Stomach (tissue), 9 donors: Measurements from ENCODE around the gene ACAT2. TPM values are rescaled to one million over a fixed set of nuclear protein-coding genes. Genes with fewer than 3 reads are reported as not detected.

Source experiments
- DNase-seq, 2 donors: peaks; one replicate each; pipeline versions ENCODE4 v3.0.0 to v3.0.0-alpha.2; 2013 to 2019
- H3K27ac ChIP-seq, 5 donors: fragments of 200-600 bp in 4 of 5; sonication (generic) in 4 of 5; one replicate each; pipeline ENCODE4 v1.5.1; 2013 to 2019; ENCODE audit warnings: mild to moderate bottlenecking in 1 of 5, moderate library complexity in 1 of 5
- H3K27me3 ChIP-seq, 3 donors: fragments of 200-600 bp; sonication (generic); one replicate each; pipeline ENCODE4 v1.5.1; 2017 to 2019; ENCODE audit warnings: mixed run types in 1 of 3
- H3K36me3 ChIP-seq, 4 donors: fragments of 200-600 bp; sonication (generic); 1 replicate in 3 of 4; 2 replicates in 1 of 4; pipeline ENCODE4 v1.5.1; 2016 to 2019
- H3K4me1 ChIP-seq, 4 donors: fragments of 200-600 bp; sonication (generic); one replicate each; pipeline ENCODE4 v1.5.1; 2016 to 2019
- H3K4me3 ChIP-seq, 4 donors: fragments of 200-600 bp; sonication (generic) in 3 of 4; one replicate each; pipeline ENCODE4 v1.5.1; 2016 to 2019; ENCODE audit warnings: mild to moderate bottlenecking in 1 of 4
- H3K9me3 ChIP-seq, 4 donors: fragments of 200-600 bp; sonication (generic); one replicate each; pipeline ENCODE4 v1.5.1; 2016 to 2019
- EP300 ChIP-seq: sonication (generic); formaldehyde crosslinking; IDR thresholded peaks from one replicate; pipeline ENCODE4 v1.6.1; 2017; ENCODE audit warnings: antibody characterized with exemption
- POLR2A ChIP-seq, 4 donors: fragments of 450-650 bp; IDR thresholded peaks; one replicate each; pipeline ENCODE4 v1.6.1; 2016; ENCODE audit warnings: antibody characterized with exemption in 4 of 4, control low read depth in 2 of 4, mild to moderate bottlenecking in 1 of 4, moderate library complexity in 1 of 4
- POLR2AphosphoS5 ChIP-seq, 3 donors: sonication (generic); formaldehyde crosslinking; IDR thresholded peaks; one replicate each; pipeline ENCODE4 v1.6.1; 2016; ENCODE audit warnings: antibody characterized with exemption in 3 of 3
- WGBS, 5 donors: extraction: QIAGEN DNeasy Blood & Tissue Kit in 3 of 5; methylation state at CpG; one replicate each; pipeline versions ENCODE4 v1.1.5 to v1.1.7; 2013 to 2018; 5-methylcytosine and 5-hydroxymethylcytosine counted together
- intact Hi-C: fragments of 100-400 bp; cut with DNase I; formaldehyde crosslinking; loops from one replicate; pipeline ENCODE4 v1.15.1; 2023; ENCODE audit warnings: low total_unique reads
- polyA plus RNA-seq, 3 donors: library from polyadenylated mRNA; stranded (reverse); fragments of 200-250 nt; gene quantifications; one replicate each; pipeline ENCODE4 v1.2.3, GENCODE V29; 2013
- total RNA-seq, 5 donors: library from RNA; depleted of rRNA; stranded (reverse); fragments of >200 nt; gene quantifications; one replicate each; pipeline versions ENCODE4 v1.1.0 to v1.2.3, GENCODE V29; 2014 to 2016
- TF ChIP-seq, protein P1 (sequence below), 7 experiments: fragments of 450-650 bp in 4 of 7; fragments of 200-600 bp in 3 of 7; sonication (generic) in 3 of 7; IDR thresholded peaks; one replicate each; pipeline ENCODE4 v1.5.1; 2016 to 2019; ENCODE audit warnings: antibody characterized with exemption in 7 of 7, control low read depth in 2 of 7, mild to moderate bottlenecking in 1 of 7
- donor health status: healthy with polysubstance abuse.
- donor health status: Bipolar disorder and iron deficiency.
- donor health status: healthy.

ACAT2 gene
- total and polyA plus RNA-seq, 8 donors, result 0.58 to 82.1 (median 22.7) TPM

DNA sequence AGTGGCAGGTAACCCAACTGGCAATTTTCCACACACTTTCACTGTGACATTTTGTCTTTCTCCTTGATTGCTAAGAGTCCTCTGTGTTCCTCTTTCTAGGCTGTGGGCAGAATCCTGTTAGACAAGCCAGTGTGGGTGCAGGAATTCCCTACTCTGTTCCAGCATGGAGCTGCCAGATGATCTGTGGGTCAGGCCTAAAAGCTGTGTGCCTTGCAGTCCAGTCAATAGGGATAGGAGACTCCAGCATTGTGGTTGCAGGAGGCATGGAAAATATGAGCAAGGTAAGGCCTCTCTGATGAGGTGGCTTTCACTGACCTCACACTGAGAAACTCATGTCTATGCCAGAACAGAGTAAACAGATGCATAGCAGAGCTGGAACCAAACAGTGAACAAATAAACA is 5.1 kb downstream of the ACAT2 start:
- no peak for DNase-seq
- Histone ChIP-seq H3K9me3 (no peaks in the 10 kb centered on the region), H3K36me3 (peaks cover 12 to 74% (median 70%) of the 10 kb centered on the region in 4 donors), H3K4me3 (no peak overlapping the region), H3K4me1 (peaks cover 8 to 35% (median 21%) of the 10 kb centered on the region in 4 donors), H3K27ac (no peak overlapping the region), H3K27me3 (no peaks in the 10 kb centered on the region)
- TF ChIP-seq POLR2AphosphoS5 (IDR thresholded peaks at IDR 0.05), result no peak
- TF ChIP-seq POLR2A (IDR thresholded peaks at IDR 0.05), result no peak
- intact Hi-C loops, result no loop called here

DNA sequence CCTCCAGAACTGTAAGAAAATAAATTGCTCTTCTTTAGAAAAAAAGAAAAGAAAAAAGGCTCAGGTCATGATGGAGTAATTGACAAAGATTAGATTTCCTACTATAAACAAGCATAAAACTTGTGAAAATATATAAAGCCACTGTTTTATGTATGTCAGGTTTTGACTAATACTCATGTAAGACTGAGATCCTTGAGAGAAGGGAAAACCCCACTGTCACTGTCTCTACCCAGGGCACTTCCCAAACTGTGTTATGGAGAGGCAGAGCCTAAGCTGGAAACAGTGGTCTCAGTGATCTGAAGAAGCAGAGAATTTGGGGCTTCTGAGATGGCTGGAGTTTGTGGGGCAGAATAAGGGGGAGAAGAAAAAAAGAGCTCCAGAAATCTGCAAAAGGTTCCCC is 7.6 kb downstream of the ACAT2 start:
- Histone ChIP-seq H3K27ac (no peak overlapping the region), H3K9me3 (no peaks in the 10 kb centered on the region), H3K4me1 (peaks cover 0 to 17% (median 7%) of the 10 kb centered on the region in 4 donors), H3K27me3 (no peaks in the 10 kb centered on the region), H3K36me3 (peaks cover 12 to 86% (median 73%) of the 10 kb centered on the region in 4 donors), H3K4me3 (no peak overlapping the region)
- intact Hi-C loops, result no loop called here
- no peak for DNase-seq
- TF ChIP-seq EP300, result no peak
- TF ChIP-seq, protein P1, sequence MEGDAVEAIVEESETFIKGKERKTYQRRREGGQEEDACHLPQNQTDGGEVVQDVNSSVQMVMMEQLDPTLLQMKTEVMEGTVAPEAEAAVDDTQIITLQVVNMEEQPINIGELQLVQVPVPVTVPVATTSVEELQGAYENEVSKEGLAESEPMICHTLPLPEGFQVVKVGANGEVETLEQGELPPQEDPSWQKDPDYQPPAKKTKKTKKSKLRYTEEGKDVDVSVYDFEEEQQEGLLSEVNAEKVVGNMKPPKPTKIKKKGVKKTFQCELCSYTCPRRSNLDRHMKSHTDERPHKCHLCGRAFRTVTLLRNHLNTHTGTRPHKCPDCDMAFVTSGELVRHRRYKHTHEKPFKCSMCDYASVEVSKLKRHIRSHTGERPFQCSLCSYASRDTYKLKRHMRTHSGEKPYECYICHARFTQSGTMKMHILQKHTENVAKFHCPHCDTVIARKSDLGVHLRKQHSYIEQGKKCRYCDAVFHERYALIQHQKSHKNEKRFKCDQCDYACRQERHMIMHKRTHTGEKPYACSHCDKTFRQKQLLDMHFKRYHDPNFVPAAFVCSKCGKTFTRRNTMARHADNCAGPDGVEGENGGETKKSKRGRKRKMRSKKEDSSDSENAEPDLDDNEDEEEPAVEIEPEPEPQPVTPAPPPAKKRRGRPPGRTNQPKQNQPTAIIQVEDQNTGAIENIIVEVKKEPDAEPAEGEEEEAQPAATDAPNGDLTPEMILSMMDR (IDR thresholded peaks at IDR 0.05), result no peak
- no peak for TF ChIP-seq POLR2AphosphoS5 (IDR thresholded peaks at IDR 0.05)
- TF ChIP-seq POLR2A (IDR thresholded peaks at IDR 0.05), result no peak

DNA sequence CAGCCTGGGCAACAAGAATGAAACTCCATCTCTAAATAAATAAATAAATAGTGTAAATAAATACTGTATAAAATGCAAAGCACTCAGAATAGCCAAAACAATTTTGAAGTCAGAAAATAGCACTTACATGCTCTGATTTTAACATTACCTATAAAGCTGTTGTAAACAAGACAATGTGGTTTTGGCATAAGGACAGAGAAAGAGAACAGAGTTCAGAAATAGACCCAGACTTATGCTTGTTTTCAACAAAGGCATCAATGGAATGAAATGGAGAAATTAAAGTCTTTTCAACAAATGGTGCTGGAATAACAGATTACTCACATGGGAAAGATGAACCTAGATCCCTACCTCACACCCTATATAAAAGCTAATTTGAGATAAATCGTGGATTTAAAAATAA is 10.4 kb downstream of the ACAT2 start:
- Histone ChIP-seq H3K36me3 (peaks cover 9 to 92% (median 84%) of the 10 kb centered on the region in 4 donors), H3K4me1 (no peaks in the 10 kb centered on the region), H3K9me3 (no peaks in the 10 kb centered on the region), H3K27me3 (no peaks in the 10 kb centered on the region), H3K27ac (no peak overlapping the region), H3K4me3 (no peak overlapping the region)
- no peak for DNase-seq
- intact Hi-C loops, result no loop called here
- TF ChIP-seq POLR2A (IDR thresholded peaks at IDR 0.05), result no peak
- TF ChIP-seq POLR2AphosphoS5 (IDR thresholded peaks at IDR 0.05), result no peak
- 0 to 70% (median 2%) methylated on average over 1 of the region's 1 CpG for WGBS, 5 donors

DNA sequence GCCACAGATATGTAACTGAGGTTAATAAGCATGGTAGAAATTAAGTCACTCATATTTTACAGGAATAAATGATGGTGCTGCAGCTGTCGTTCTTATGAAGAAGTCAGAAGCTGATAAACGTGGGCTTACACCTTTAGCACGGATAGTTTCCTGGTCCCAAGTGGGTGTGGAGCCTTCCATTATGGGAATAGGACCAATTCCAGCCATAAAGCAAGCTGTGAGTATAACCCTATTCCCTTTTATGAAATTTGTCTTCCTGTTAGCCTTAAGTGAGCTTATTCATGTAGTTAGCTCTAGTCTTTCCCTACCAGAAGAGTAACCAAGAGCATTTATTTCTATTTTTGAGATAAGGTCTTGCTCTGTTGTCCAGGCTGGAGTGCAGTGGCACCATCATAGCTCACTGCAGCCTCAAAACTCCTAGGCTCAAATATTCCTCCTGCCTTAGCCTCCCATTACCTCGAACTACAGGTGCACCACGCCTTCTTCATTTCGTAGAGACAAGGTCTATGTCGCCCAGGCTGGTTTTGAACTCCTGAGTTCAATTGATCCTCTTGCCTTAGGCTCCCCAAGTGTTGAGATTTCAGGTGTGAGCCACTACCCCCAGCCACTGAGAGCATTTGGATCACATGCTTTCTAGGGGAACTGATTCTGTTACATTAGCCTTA is 15.5 kb downstream of the ACAT2 start:
- Histone ChIP-seq H3K36me3 (peaks cover 39 to 92% (median 86%) of the 10 kb centered on the region in 4 donors), H3K4me3 (no peak overlapping the region), H3K4me1 (peaks cover 0 to 3% (median 0%) of the 10 kb centered on the region in 4 donors), H3K27me3 (no peaks in the 10 kb centered on the region), H3K9me3 (no peaks in the 10 kb centered on the region), H3K27ac (no peak overlapping the region)
- intact Hi-C loops, result no loop called here
- TF ChIP-seq POLR2A (IDR thresholded peaks at IDR 0.05) (no peak), POLR2AphosphoS5 (IDR thresholded peaks at IDR 0.05) (no peak), EP300 (no peak)
- TF ChIP-seq, protein P1 (IDR thresholded peaks at IDR 0.05), result no peak
- no peak for DNase-seq
- WGBS, 5 donors, result 67 to 77% (median 69%) methylated on average over 7 of the region's 7 CpGs

DNA sequence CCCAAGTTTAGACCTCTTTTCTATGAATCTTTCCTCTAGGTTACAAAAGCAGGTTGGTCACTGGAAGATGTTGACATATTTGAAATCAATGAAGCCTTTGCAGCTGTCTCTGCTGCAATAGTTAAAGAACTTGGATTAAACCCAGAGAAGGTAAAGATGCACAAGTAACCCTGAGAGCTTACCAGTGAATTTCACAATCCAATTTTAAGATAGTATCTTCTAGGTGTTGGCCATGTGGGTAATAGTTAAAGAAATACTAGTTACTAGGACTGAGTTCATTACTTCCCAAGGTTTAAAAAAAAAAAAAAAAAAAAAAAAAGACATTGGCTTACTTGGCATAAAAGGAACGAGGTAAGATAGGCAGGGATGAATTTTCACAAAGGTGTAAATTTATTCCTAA is 16.3 kb downstream of the ACAT2 start:
- Histone ChIP-seq H3K4me3 (no peak overlapping the region), H3K9me3 (no peaks in the 10 kb centered on the region), H3K36me3 (peaks cover 46 to 92% (median 90%) of the 10 kb centered on the region in 4 donors), H3K27me3 (no peaks in the 10 kb centered on the region), H3K4me1 (peaks cover 0 to 7% (median 0%) of the 10 kb centered on the region in 4 donors), H3K27ac (no peak overlapping the region)
- WGBS, 5 donors, result 34 to 62% (median 40%) methylated on average over 1 of the region's 1 CpG
- intact Hi-C loops, result no loop called here
- DNase-seq, result no peak
- TF ChIP-seq EP300 (no peak), POLR2A (IDR thresholded peaks at IDR 0.05) (no peak), POLR2AphosphoS5 (IDR thresholded peaks at IDR 0.05) (no peak)
- TF ChIP-seq, protein P1 (IDR thresholded peaks at IDR 0.05), result no peak
